Cardiac fibroblast (primary cell): ENCODE measurements around the gene ZHX3.

Source experiments
- DNase-seq, 2 donors: peaks; one replicate each; pipeline versions ENCODE4 v3.0.0 to v3.0.0-alpha.2; 2010; ENCODE audit warnings: low read depth in 2 of 2
- H3K4me3 ChIP-seq, 2 donors: replicated peaks in 1 of 2; 1 replicate in 1 of 2; 2 replicates in 1 of 2; pipeline ENCODE4 v1.5.1; 2011; ENCODE audit warnings: low read depth in 2 of 2, low read length in 2 of 2, mild to moderate bottlenecking in 2 of 2, moderate library complexity in 1 of 2
- TF ChIP-seq, protein P1 (sequence below): IDR thresholded peaks from one replicate; pipeline ENCODE4 v1.5.1; 2011; ENCODE audit warnings: low read depth, mild to moderate bottlenecking, low read length, inconsistent platforms

ZHX3 gene

DNA sequence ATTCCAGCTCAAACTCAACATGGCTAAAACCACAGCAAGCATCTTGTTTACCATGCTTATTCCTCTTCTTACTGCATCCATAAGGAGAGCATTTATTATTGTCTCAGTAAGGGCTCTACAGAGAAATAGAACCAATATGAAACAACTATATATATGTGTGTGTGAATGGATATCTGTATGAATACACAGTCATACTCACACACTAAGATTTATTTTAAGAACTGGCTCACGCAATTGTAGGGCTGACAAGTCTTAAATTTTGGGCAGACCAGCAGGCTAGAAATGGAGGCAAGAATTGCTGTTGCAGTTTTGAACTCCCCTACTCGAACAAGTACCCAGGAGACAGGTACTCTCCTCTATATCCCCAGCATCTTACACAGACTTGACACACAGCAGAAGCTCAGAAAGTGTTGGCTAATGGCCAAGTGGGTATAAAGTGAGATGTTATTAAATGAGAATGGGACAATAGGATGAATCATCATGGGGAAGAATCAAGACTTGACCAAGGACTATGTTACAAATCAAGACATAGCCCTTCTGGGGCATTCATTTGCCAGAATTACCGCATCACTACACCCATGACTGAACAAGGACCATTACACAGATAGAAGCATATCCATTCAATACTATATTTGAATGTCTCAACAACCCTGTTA is 13.0 kb downstream of the ZHX3 start:
- peak in 1 of 2 donors; percentile 64 for DNase-seq
- H3K4me3 ChIP-seq: no peak overlapping the region
- TF ChIP-seq, protein P1, sequence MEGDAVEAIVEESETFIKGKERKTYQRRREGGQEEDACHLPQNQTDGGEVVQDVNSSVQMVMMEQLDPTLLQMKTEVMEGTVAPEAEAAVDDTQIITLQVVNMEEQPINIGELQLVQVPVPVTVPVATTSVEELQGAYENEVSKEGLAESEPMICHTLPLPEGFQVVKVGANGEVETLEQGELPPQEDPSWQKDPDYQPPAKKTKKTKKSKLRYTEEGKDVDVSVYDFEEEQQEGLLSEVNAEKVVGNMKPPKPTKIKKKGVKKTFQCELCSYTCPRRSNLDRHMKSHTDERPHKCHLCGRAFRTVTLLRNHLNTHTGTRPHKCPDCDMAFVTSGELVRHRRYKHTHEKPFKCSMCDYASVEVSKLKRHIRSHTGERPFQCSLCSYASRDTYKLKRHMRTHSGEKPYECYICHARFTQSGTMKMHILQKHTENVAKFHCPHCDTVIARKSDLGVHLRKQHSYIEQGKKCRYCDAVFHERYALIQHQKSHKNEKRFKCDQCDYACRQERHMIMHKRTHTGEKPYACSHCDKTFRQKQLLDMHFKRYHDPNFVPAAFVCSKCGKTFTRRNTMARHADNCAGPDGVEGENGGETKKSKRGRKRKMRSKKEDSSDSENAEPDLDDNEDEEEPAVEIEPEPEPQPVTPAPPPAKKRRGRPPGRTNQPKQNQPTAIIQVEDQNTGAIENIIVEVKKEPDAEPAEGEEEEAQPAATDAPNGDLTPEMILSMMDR: no peak

DNA sequence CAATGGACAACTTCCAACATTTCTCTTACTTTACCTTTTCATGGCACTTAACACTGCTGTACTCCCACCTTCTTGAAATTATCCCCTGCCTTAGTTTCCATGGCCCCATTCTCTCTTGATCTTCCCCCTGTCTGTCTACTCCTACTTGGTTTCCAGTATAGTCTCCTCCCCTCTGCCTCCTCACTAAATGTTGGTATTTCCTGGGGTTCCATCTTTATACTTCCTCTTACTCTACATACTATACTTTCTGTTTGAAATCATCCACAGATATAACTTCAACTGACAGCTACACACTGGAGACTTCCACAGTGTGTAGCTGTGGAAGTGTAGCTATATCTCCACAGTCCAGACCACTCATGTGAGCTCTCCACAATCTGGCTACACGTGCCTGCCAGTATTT is 13.5 kb downstream of the ZHX3 start:
- DNase-seq: no peak
- no peak overlapping the region for H3K4me3 ChIP-seq
- TF ChIP-seq, protein P1: no peak

DNA sequence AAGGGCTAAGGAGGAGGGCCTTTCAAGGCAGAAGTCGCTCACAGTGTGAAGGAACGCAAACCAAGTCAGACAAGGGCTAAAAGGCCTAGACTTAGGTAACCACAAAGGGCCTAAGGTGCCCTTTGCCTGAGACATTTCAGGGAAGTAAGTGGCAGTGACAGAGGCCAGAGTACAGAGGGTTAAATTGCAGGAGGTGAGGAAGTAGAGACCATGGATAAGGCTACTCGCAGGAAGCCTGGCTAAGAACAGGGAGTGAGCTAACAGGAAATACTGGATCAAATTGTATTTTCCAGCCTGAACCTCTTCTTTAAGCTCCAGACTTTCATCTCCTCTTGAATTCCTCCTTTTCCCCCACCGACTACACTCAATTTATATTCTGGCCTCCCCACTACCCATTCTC is 16.6 kb downstream of the ZHX3 start:
- TF ChIP-seq, protein P1: no peak
- DNase-seq: no peak

DNA sequence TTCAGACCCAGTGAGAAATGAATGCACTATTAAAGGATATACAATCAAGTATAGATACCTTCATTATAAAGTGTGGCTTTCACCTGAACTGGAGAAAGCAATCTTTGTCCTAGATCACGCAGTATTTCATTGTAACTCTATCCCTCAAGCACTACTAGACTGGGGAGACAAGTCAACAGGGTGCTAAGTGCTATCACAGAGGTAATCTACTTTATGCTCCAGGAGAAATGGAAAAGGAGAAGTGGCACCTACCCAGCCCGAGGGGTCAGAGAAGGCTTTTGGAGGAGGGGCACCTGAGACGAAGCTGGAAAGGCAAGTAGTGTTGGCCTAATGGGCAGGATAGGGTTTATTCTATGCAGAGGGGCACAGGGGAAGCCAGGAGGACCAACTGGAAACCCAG is 17.1 kb downstream of the ZHX3 start:
- TF ChIP-seq, protein P1: no peak
- H3K4me3 ChIP-seq: no peak overlapping the region
- DNase-seq: no peak

More for the DNA sequence above, 16.6 kb downstream of the ZHX3 start:
- no peak overlapping the region for H3K4me3 ChIP-seq

DNA sequence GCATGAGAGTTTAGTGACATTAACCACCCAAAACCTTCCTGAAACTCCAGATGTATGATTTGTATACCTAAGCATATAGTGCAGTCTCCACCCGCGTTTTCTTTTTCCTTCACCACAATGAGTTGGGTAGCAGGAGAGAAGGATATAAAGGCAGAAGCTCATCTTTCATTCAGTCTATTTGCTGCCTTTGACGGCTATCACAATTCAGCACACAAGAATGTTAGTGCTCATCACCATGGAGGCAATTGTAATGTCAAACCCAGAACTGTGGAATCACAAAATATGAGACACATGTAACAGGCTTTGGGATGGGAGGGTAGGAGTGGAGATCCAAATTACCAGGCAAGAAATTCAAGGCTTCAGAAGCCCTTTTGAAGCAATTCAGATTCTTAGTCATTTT is 17.6 kb downstream of the ZHX3 start:
- TF ChIP-seq, protein P1: no peak
- no peak overlapping the region for H3K4me3 ChIP-seq
- DNase-seq: no peak

DNA sequence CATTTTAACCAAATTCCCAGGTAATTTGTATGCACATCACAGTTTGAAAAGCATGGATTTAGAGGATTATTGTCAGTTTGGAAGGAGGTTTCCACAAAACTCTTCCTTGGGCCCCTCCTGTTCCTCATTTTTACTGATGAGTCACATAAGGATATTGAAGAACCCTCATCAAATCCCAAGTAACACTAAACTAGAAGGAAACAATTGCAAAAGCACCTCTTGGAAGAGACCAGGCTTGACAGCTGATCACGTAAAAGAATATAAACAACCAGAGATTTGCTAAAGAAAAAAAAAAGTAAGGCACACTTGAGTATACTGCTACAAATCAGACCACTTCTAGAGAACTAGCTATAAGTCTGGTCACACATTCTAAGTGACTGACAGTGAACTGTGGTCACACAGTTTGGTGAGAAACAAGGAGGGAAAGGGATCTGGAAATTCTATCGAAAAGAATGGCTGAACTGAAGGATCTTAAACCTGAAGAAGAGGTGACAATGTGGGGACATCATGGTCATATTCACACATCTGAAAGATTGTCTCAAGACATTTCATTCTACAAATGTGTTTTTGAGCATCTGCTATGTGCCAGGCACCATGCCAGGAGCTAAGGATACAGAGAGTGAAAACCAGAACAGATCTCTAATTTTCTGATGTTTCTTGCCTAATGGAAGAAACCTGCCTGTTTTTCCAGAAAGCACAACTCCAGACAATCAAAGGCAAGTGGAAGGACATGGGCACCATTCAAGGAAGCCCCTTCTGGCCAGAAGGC is 24.1 kb downstream of the ZHX3 start:
- TF ChIP-seq, protein P1: no peak
- H3K4me3 ChIP-seq: no peak overlapping the region
- peak in 1 of 2 donors; percentile 68 for DNase-seq
